IPS-20b (cell line): ENCODE results near the gene STPG3.

Experiments
- H3K27ac ChIP-seq: one replicate; pipeline ENCODE4 v1.5.1; 2013; ENCODE audit warnings: low read length
- H3K27me3 ChIP-seq: 2 replicates; pipeline ENCODE4 v1.6.1; 2013; ENCODE audit warnings: mild to moderate bottlenecking, low read length, inconsistent platforms; ENCODE audit not compliant: insufficient read depth
- H3K36me3 ChIP-seq: 2 replicates; pipeline ENCODE4 v1.6.1; 2013; ENCODE audit warnings: low read depth, mild to moderate bottlenecking, inconsistent platforms, low read length, moderate library complexity; ENCODE audit not compliant: insufficient read depth
- H3K4me1 ChIP-seq: 2 replicates; pipeline ENCODE4 v1.6.1; 2013; ENCODE audit warnings: mild to moderate bottlenecking, control low read depth, inconsistent platforms, low read length, moderate library complexity; ENCODE audit not compliant: insufficient read depth
- H3K4me3 ChIP-seq: 2 replicates; pipeline ENCODE4 v1.5.1; 2013; ENCODE audit warnings: mild to moderate bottlenecking, low read length, inconsistent platforms
- H3K9ac ChIP-seq: 2 replicates; pipeline ENCODE4 v1.6.1; 2013; ENCODE audit warnings: low read depth, mild to moderate bottlenecking, inconsistent platforms, low read length, moderate library complexity
- H3K9me3 ChIP-seq: 2 replicates; pipeline ENCODE4 v1.6.1; 2013; ENCODE audit warnings: mild to moderate bottlenecking, low read depth, low read length, inconsistent platforms; ENCODE audit not compliant: insufficient read depth

Gene STPG3

DNA sequence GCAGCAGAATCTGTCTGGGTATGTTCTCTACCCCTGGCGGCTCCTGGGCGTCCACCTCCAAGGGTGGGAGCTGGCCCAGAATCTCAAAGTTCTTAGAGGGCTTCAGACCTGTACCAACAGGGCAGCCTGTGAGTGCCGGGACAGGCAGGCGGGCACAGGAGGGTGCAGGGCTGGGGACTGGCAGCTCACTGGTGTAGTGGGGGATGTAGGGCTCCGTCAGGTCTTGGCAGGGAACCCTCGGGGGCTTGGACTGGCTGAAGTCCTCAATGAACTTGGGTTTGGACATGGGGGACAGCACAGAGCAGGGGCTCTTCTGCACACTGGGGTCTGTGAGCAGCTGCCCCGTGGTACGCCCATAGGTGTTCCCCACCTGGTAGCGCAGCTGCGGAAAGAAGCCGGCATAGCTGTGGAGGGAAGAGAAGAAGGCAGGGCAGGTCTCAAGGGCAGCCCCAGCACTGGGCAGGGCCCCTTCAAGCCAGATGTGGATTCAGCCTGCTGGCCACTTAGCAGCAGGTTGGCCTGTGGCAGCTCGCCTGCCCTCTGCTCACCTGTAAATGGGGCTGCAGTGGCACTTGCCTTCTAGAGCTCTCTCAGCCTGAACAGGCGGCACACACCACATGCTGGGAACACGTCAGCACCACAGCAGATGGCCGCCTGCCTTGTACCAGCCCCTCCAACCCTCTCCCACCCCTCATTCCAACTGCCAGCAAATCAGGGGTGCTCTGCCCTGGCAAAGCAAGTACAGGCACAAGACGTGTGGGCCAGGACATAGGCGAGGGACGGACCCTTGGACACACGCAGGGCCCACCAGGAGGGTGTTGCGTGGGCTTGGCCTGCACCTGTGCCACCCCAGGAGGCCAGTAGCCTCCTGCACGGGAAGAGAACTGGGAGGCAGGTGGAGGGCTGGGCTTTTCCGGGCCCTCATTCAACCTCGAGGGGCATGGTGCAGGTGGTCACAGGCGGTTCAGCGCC is 5.3 kb upstream of the STPG3 start:
- peaks cover 5% of the 10 kb centered on the region for H3K4me1 ChIP-seq
- no peak overlapping the region for H3K27ac ChIP-seq
- no peak overlapping the region for H3K9ac ChIP-seq
- H3K4me3 ChIP-seq: no peak overlapping the region
- H3K9me3 ChIP-seq: no peaks in the 10 kb centered on the region
- H3K27me3 ChIP-seq: no peaks in the 10 kb centered on the region
- peaks cover 21% of the 10 kb centered on the region for H3K36me3 ChIP-seq

DNA sequence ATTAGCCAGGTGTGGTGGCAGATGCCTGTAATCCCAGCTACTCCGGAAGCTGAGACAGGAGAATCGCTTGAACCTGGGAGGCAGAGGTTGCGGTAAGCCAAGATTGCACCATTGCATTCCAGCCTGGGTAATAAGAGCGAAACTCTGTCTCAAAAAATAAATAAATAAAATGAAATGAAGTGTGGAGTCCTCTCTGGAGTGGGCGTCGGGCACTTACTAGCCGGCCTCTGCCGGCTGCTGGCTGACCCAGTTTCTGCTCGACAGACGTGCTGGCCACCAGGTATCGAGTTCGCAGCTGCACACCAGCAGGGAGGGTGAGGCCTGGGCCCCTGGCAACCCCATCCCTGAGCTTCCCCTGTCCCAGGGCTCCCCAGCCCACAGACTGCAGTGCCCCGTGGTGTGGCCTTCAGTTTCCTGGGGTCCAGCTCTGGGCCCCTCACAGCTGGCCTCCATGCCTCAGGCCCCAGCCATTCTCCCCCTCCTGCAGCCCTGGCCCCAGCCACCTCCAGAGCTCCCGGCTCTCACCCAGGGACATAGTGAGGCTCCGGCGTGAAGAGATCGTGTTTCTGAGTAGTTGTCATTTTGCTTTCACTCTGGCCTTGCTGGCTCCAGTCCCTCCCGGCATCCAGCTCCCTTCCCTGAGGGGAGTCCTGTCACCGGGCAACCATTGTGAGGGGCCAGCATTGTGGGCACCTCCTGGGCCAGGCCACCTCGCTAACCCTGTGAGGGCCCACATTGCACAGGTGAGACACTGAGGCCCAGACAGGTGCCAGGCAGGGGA is 3.8 kb upstream of the STPG3 start:
- Histone ChIP-seq H3K27ac (no peak overlapping the region), H3K9me3 (no peaks in the 10 kb centered on the region), H3K4me3 (no peak overlapping the region)

DNA sequence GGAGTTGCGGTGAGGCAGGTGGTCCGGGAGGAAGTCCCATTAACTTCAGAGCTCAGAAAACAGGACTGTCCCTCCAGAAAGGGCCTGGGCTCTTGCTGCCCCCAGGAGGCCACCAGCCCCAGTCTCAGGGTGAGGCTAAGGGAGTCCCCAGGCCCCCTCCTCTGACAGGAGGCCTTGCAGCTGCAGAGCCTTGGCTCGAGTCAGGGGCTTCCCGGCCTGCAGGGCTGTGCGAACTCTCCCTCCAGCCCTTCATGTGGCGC is 3.2 kb upstream of the STPG3 start:
- Histone ChIP-seq H3K27ac (no peak overlapping the region), H3K4me3 (no peak overlapping the region), H3K9me3 (no peaks in the 10 kb centered on the region), H3K9ac (no peak overlapping the region), H3K27me3 (no peaks in the 10 kb centered on the region), H3K4me1 (peaks cover 8% of the 10 kb centered on the region; the same call in 1 of the 2 replicates), H3K36me3 (peaks cover 11% of the 10 kb centered on the region)

More for the DNA sequence above, 3.8 kb upstream of the STPG3 start:
- no peak overlapping the region for H3K9ac ChIP-seq
- peaks cover 16% of the 10 kb centered on the region for H3K36me3 ChIP-seq
- no peaks in the 10 kb centered on the region for H3K27me3 ChIP-seq
- peaks cover 8% of the 10 kb centered on the region for H3K4me1 ChIP-seq

DNA sequence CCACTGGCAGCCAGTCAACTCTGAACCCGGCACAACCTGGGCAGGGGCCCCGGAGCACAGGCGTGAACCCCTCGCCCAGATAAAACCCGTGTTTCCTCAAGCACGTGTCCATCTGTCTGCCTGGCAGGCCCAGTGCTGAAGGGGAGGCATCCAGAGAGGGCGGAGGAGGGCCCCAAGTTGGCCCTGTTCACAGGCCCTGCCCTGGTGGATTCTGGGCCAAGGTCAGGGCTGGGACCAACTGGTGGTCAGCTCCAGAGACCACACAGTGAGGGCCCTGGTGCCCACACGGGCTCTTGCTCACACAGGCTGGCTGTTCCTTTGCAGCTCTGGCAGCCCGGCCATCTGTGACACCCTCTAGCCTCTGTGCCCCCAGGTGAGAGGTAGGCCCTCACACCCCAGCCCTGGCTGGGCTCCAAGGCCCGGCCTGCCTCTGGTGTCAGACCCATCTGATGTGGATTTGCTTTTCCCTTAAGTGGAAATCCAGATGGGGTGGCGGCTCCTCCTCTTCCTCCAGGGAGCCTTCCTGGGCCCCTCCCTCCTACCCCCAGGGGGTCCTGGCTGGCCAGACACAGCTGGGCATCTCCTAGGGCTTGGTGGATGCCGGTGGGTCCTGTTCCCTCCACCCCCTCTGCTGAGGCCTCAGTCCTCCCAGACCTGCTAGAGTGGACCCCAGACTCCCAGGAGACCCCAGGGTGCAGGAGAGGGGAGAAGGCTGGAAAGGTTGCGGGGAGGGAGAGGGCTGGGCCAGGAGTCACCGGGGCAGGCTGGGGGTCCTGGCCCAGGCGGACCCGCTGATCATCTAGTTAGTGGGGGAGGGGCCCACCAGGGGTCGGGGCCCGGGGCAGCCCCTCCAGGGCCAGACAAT is 525 bp upstream of the STPG3 start:
- Histone ChIP-seq H3K4me3 (no peak overlapping the region), H3K4me1 (peaks cover 3% of the 10 kb centered on the region; the same call in 1 of the 2 replicates), H3K36me3 (no peaks in the 10 kb centered on the region), H3K27ac (no peak overlapping the region), H3K9me3 (no peaks in the 10 kb centered on the region), H3K9ac (no peak overlapping the region), H3K27me3 (peaks cover 11% of the 10 kb centered on the region; the same call in 1 of the 2 replicates)

DNA sequence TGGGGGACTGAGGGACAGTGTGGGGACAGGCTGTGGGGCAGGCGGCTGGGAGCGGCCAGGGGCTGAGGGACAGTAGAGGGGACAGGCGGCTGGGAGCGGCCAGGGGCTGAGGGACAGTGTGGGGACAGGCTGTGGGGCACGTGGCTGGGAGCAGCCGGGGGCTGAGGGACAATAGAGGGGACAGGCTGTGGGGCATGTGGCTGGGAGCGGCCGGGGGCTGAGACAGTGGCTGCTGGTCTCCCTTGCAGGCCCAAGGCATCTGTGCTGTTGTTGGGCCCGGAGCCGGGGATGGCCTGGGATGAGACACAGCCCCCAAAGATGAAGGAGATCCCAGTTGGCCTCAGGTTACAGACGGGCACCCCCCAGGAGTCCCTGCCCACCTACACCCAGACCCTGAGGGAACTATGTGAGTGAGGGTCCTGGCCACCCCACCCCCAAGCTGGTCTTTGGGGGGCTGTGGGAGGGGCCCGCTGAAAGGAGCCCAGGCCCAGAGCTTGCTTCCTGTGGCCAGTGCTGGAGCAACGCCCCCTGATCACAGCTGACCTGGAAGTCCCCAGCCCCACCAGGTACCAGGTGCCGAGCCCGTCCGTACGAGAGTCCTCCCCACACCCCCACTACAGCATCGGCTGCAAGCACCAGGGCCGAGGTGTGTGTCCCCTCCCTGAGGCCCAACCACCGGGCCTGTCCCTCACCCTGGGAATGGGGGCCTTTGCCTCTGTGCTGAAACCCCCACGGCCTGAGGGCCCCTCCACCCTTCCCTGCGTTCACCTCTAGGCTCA is 593 bp downstream of the STPG3 start:
- H3K4me1 ChIP-seq: peaks cover 3% of the 10 kb centered on the region; the same call in 1 of the 2 replicates
- no peak overlapping the region for H3K9ac ChIP-seq
- peaks cover 5% of the 10 kb centered on the region for H3K36me3 ChIP-seq
- no peaks in the 10 kb centered on the region for H3K9me3 ChIP-seq
- peaks cover 11% of the 10 kb centered on the region; the same call in 1 of the 2 replicates for H3K27me3 ChIP-seq
- no peak overlapping the region for H3K4me3 ChIP-seq
- no peak overlapping the region for H3K27ac ChIP-seq

DNA sequence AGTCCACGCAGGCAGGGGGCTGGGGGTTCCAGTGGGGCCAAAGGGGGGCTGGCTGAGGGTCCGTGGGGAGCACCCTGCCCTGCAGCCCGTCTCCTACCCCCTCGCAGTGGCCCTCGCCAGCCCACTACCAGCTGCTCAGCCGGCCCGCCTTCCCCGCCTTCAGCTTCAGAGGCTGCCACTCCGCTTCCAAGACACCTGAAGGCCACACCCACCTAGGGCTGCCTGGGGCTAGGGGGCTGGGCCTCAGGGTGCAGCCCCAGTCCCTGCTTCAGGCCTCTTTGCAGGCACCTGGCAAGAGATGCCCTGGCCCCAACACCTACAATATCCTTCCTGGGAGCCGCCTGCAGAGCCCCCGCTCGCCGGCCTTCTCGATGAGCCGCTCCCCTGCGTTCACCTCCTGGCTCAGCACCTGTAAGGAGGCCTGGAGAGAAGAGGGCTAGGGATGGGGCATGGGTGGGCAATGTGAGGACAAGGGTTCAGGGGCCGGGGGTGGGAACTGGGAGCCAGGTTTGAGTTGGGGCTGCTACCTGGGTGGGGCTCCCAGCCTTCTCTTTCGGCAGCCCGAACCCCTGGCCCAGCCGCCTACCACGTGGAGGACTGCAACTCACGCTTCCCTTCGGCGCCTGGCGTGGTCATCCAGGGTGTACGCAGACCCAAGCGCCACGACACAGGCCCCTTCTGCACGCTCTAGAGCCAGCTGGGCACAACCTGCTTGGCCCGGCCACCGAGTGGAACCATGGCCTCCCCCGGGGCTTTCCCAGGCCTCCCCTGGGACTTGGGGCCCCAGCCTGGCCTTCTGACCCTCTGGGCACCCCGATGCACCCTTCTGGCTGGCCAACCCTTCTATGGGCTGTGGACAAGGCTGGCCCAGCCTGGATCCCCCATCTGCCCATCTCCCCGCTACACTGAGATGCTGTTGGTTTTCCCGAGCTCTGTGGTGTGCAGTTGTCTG is 1.7 kb downstream of the STPG3 start:
- H3K9ac ChIP-seq: no peak overlapping the region

DNA sequence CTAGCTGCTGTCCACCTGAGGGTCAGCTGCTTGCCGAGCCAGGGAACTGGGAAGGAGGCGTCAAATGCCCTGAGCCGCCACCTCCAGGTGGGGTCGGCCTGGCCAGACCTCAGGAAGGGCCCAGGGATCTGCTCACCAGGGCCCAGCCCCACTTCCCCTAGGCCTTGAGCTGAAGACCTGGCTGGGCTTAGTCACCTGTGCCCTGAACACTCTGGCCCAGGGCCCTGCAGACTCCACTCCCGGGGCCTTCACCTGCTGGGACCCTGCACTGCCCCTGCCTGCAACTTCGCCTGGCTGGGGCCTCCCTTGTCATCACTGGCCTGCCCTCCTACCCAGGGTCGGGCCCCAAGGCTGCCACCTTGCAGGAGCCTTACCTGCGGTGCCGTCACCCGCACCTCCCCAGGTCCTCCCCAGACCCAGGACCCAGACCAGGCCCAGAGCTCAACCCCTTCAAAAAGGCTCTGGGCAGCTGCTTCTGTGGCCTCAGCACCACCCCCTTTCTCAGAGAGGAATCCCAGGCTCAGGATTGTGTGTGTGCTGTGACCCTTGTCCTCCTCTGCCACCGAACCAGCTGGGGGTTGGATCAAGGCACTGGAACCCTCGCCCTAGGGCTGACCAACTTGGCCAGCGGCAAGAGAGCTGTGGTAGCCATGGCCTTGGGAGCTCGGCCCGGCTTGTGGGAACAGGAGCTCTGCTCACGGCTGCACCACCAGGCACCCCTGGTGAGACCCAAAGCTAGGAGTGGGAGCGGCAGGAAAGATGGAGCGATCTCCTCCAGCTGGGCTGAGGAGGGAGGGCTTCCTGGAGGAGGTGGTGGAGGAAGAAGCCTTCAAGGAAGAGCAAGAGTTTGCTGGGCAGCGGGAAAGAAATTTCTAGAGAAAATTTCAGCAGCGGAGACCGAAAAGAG is 2.9 kb downstream of the STPG3 start:
- Histone ChIP-seq H3K4me1 (peaks cover 3% of the 10 kb centered on the region; the same call in 1 of the 2 replicates), H3K27ac (no peak overlapping the region), H3K9me3 (no peaks in the 10 kb centered on the region), H3K9ac (peak overlapping the region; percentile 86; the same call in 1 of the 2 replicates), H3K4me3 (peak overlapping the region; percentile 90), H3K36me3 (peaks cover 23% of the 10 kb centered on the region), H3K27me3 (peaks cover 11% of the 10 kb centered on the region; the same call in 1 of the 2 replicates)

More for the DNA sequence above, 1.7 kb downstream of the STPG3 start:
- Histone ChIP-seq H3K9me3 (no peaks in the 10 kb centered on the region), H3K27ac (no peak overlapping the region), H3K4me3 (no peak overlapping the region), H3K27me3 (peaks cover 11% of the 10 kb centered on the region; the same call in 1 of the 2 replicates), H3K36me3 (peaks cover 12% of the 10 kb centered on the region), H3K4me1 (peaks cover 3% of the 10 kb centered on the region; the same call in 1 of the 2 replicates)

DNA sequence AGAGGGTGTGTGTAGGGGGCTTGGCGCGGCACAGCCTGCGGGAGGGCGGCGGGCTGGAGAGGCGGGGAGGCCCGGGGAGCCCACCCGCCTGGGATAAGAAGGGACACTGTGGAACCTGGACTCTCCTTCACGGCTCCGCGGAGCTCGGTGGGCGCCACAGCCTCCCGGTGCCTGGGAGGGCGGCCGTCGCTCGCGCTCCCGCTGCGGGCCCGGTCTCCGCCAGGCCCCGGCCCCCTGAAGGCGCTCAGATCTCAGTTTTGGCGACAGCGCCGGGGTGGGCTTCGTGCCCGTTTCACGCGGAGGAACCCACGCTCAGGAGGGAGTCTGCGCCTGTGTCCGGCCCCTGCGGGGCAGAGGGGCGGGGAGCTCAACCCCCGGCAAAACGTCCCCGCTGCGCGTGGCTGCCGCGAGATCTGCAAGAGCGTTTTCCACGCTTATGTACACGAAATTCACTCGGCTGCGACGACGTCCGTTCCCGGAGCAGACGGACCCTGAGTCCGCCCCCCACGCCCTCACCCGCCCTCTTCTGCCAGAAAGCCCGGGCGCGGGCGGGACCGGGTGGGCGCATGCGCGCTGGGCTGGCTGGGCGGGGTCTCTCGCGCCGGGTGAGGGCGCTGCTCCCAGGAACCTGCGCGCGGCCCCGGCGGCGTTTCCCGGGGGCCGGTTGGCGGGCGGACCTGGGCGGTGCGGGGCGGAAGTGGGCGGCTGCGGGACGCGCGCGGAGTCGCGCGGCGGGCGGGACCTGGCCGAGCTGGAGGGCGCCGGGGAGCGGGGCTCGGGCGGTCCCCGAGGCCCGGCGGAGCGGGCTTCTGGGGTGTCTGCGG is 3.8 kb downstream of the STPG3 start, which contains the start of gene NELFB:
TSS of gene NELFB (plus strand) at position 704 of the 824 bp plus-strand sequence.
- H3K9ac ChIP-seq: peak within 1 kb of the TSS; percentile 89
- H3K9me3 ChIP-seq: no peaks in the 10 kb centered on the region
- H3K4me3 ChIP-seq: peak within 1 kb of the TSS; percentile 93
- H3K36me3 ChIP-seq: peaks cover 27% of the 10 kb centered on the region
- peaks cover 3% of the 10 kb centered on the region; the same call in 1 of the 2 replicates for H3K4me1 ChIP-seq
- peak within 1 kb of the TSS; percentile 29 for H3K27ac ChIP-seq
- peaks cover 11% of the 10 kb centered on the region; the same call in 1 of the 2 replicates for H3K27me3 ChIP-seq
